Measurements from ENCODE around the gene IRF4.
"Not testable (repeated sequence)": the region's sequence is repeated elsewhere in the genome, so short reads cannot be mapped to it uniquely, and the experiment has no call there.

IRF4 gene

GRCh38 chr6:423055-423798, 31.7 kb downstream of the IRF4 start:
- TF ChIP-seq, protein P1, sequence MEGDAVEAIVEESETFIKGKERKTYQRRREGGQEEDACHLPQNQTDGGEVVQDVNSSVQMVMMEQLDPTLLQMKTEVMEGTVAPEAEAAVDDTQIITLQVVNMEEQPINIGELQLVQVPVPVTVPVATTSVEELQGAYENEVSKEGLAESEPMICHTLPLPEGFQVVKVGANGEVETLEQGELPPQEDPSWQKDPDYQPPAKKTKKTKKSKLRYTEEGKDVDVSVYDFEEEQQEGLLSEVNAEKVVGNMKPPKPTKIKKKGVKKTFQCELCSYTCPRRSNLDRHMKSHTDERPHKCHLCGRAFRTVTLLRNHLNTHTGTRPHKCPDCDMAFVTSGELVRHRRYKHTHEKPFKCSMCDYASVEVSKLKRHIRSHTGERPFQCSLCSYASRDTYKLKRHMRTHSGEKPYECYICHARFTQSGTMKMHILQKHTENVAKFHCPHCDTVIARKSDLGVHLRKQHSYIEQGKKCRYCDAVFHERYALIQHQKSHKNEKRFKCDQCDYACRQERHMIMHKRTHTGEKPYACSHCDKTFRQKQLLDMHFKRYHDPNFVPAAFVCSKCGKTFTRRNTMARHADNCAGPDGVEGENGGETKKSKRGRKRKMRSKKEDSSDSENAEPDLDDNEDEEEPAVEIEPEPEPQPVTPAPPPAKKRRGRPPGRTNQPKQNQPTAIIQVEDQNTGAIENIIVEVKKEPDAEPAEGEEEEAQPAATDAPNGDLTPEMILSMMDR (IDR thresholded peaks at IDR 0.05; ENCODE audit: low read depth, low read length): no peak
- Histone ChIP-seq H3K36me3 (no peaks in the 10 kb centered on the region), H3K27ac (no peak overlapping the region), H3K9me3 (ENCODE audit: severe bottlenecking) (peaks cover 9% of the 10 kb centered on the region), H3K4me3 (ENCODE audit: low read depth, low read length) (no peak overlapping the region), H3K27me3 (ENCODE audit: insufficient read depth, low read depth, severe bottlenecking) (no peaks in the 10 kb centered on the region)
- DNase-seq: no peak

DNA sequence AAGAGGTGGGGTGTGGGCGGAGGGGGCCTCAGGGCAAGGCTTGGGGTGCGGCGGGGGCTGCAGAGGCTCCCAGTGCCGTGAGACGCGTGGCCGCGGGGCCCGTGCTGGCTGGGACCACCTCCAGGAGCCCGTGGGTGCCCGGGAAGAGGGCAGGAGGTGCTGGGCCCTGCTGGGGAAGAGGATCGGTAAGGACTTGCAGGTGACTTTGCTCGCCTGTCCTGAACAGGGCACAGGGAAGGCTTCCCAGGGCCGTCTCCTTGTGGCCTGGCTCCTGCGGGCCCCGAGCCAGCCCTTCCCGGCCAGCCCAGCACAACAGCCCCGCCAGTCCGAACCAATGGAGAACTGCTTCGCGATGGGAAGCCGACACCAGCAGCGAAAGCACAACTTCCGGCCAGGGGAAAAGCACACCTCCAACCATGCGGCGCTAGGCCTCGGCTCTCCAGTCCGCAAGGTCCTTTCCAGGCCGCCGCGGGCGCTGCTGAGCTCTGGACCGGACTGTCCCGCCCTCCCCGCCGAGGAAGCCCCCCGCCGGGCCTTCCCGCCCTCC, 32.3 kb downstream of the IRF4 start:
- H3K36me3 ChIP-seq: no peaks in the 10 kb centered on the region
- TF ChIP-seq, protein P1 (IDR thresholded peaks at IDR 0.05; ENCODE audit: low read depth, low read length): no peak
- H3K27ac ChIP-seq: no peak overlapping the region

GRCh38 chr6:424741-425417, 33.3 kb downstream of the IRF4 start:
- TF ChIP-seq, protein P1 (IDR thresholded peaks at IDR 0.05; ENCODE audit: low read depth, low read length): no peak
- H3K9me3 ChIP-seq (ENCODE audit: severe bottlenecking): peaks cover 9% of the 10 kb centered on the region
- no peaks in the 10 kb centered on the region for H3K36me3 ChIP-seq
- no peak for DNase-seq
- H3K4me3 ChIP-seq (ENCODE audit: low read depth, low read length): no peak overlapping the region
- no peak overlapping the region for H3K27ac ChIP-seq
- no peaks in the 10 kb centered on the region for H3K27me3 ChIP-seq (ENCODE audit: insufficient read depth, low read depth, severe bottlenecking)

More for the DNA sequence above, 32.3 kb downstream of the IRF4 start:
- DNase-seq: no peak
- Histone ChIP-seq H3K9me3 (ENCODE audit: severe bottlenecking) (peaks cover 9% of the 10 kb centered on the region), H3K27me3 (ENCODE audit: insufficient read depth, low read depth, severe bottlenecking) (no peaks in the 10 kb centered on the region), H3K4me3 (ENCODE audit: low read depth, low read length) (no peak overlapping the region)

GRCh38 chr6:425418-425788, 33.9 kb downstream of the IRF4 start:
- not testable (repeated sequence) for H3K27ac ChIP-seq; DNase-seq; H3K27me3 ChIP-seq (ENCODE audit: insufficient read depth, low read depth, severe bottlenecking)

DNA sequence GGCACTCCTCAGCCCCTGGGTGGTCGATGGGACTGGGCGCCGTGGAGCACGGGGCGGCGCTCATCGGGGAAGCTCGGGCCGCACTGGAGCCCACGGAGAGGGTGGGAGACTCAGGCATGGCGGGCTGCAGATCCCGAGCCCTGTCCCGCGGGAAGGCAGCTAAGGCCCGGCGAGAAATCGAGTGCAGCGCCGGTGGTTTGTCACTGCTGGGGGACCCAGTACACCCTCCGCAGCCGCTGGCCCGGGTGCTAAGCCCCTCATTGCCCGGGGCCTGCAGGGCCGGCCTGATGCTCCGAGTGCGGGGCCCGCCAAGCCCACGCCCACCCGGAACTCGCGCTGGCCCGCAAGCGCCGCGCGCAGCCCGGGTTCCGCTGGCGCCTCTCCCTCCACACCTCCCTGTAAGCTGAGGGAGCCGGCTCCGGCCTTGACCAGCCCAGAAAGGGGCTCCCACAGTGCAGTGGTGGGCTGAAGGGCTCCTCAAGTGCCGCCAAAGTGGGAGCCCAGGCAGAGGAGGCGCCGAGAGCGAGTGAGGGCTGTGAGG, 34.7 kb downstream of the IRF4 start:
- not testable (repeated sequence) for DNase-seq; H3K9me3 ChIP-seq (ENCODE audit: severe bottlenecking); H3K27ac ChIP-seq; H3K4me3 ChIP-seq (ENCODE audit: low read depth, low read length); H3K27me3 ChIP-seq (ENCODE audit: insufficient read depth, low read depth, severe bottlenecking); H3K36me3 ChIP-seq

More at GRCh38 chr6:425418-425788, 33.9 kb downstream of the IRF4 start:
- H3K9me3 ChIP-seq (ENCODE audit: severe bottlenecking); H3K36me3 ChIP-seq; H3K4me3 ChIP-seq (ENCODE audit: low read depth, low read length): not testable (repeated sequence)

GRCh38 chr6:428047-428603, 36.6 kb downstream of the IRF4 start:
- H3K9me3 ChIP-seq (ENCODE audit: severe bottlenecking): peaks cover 4% of the 10 kb centered on the region
- DNase-seq: no peak
- TF ChIP-seq, protein P1 (IDR thresholded peaks at IDR 0.05; ENCODE audit: low read depth, low read length): no peak

More at GRCh38 chr6:428047-428603, 36.6 kb downstream of the IRF4 start:
- Histone ChIP-seq H3K36me3 (no peaks in the 10 kb centered on the region), H3K4me3 (ENCODE audit: low read depth, low read length) (no peak overlapping the region), H3K27me3 (ENCODE audit: insufficient read depth, low read depth, severe bottlenecking) (no peaks in the 10 kb centered on the region), H3K27ac (no peak overlapping the region)

All from WERI-Rb-1 (cell line).